Measurements from ENCODE around the gene OR1K1. TPM values are rescaled to one million over a fixed set of nuclear protein-coding genes. Genes with fewer than 3 reads are reported as not detected.

Gene OR1K1
- total and polyA plus RNA-seq, 9 of the 15 experiments (the other 6 are each of a cell fraction or from before 2014, with no cell fraction given) = not detected

DNA sequence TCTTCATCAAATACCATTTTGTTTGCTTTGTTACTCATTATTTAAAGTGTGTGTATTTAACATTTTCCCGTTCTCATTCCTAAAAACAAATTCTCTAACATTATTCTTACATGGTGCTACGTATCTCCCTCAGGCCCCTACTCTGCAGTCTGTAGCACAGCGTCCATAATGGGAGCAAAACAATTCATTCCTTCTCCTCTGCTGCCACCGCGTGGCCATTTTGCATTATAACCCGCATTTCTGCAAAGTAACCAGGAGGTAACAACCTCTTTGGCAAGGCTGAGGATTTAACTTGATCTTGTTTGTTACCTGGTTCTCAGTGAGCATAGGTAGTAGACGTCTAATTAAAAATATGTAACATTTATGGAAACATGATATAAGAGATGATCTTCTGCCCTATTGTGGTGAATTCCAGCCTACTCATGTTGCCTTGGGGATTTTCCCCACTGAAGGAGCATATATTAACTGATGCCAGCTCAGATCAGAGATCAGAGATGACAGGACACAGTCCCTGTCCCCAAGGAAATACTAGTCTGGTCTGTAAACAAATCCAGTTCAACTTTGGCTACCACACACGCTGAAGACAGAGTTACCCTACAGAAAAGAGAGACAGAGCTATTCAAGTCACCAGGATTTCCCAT is 10.5 kb downstream of the OR1K1 start (continued):
- TF ChIP-seq NFATC3 (IDR thresholded peaks at IDR 0.05) (no peak), ZFP30 (CRISPR knock-in tag; IDR thresholded peaks at IDR 0.05; ENCODE audit: borderline replicate concordance) (no peak), CSDE1 (IDR thresholded peaks at IDR 0.05) (no peak), CC2D1A (IDR thresholded peaks at IDR 0.05) (peak; percentile 76; the same call in 1 of the 2 replicates), TSC22D4 (tag; IDR thresholded peaks at IDR 0.05) (no peak), FOS (IDR thresholded peaks at IDR 0.05; ENCODE audit: extremely low read depth, insufficient read length) (no peak), SMC3 (conservative IDR thresholded peaks at IDR 0.05; ENCODE audit: insufficient read depth, low read depth, low read length) (peak; percentile 86), ZNF699 (CRISPR knock-in tag; IDR thresholded peaks at IDR 0.05; ENCODE audit: insufficient replicate concordance) (no peak), HIVEP1 (CRISPR knock-in tag; IDR thresholded peaks at IDR 0.05) (no peak), MTA2 (IDR thresholded peaks at IDR 0.05; ENCODE audit: low read depth) (no peak), HDAC8 (tag; IDR thresholded peaks at IDR 0.05) (no peak), SOX6 (IDR thresholded peaks at IDR 0.05) (no peak), ZNF23 (CRISPR knock-in tag; IDR thresholded peaks at IDR 0.05) (no peak), OTX1 (CRISPR knock-in tag; IDR thresholded peaks at IDR 0.05) (no peak)
- TF ChIP-seq, protein P1, sequence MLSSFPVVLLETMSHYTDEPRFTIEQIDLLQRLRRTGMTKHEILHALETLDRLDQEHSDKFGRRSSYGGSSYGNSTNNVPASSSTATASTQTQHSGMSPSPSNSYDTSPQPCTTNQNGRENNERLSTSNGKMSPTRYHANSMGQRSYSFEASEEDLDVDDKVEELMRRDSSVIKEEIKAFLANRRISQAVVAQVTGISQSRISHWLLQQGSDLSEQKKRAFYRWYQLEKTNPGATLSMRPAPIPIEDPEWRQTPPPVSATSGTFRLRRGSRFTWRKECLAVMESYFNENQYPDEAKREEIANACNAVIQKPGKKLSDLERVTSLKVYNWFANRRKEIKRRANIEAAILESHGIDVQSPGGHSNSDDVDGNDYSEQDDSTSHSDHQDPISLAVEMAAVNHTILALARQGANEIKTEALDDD (IDR thresholded peaks at IDR 0.05) = peak; percentile 93
- TF ChIP-seq, protein P2, sequence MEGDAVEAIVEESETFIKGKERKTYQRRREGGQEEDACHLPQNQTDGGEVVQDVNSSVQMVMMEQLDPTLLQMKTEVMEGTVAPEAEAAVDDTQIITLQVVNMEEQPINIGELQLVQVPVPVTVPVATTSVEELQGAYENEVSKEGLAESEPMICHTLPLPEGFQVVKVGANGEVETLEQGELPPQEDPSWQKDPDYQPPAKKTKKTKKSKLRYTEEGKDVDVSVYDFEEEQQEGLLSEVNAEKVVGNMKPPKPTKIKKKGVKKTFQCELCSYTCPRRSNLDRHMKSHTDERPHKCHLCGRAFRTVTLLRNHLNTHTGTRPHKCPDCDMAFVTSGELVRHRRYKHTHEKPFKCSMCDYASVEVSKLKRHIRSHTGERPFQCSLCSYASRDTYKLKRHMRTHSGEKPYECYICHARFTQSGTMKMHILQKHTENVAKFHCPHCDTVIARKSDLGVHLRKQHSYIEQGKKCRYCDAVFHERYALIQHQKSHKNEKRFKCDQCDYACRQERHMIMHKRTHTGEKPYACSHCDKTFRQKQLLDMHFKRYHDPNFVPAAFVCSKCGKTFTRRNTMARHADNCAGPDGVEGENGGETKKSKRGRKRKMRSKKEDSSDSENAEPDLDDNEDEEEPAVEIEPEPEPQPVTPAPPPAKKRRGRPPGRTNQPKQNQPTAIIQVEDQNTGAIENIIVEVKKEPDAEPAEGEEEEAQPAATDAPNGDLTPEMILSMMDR (IDR thresholded peaks at IDR 0.05 in 2 of 3, conservative IDR thresholded peaks at IDR 0.05 in 1 of 3; ENCODE audit: insufficient read depth in 2 of 3, low read depth in 1 of 3, low read length in 3 of 3) = peak; percentile 81 to 92 (median 83)
- TF ChIP-seq, protein P3, sequence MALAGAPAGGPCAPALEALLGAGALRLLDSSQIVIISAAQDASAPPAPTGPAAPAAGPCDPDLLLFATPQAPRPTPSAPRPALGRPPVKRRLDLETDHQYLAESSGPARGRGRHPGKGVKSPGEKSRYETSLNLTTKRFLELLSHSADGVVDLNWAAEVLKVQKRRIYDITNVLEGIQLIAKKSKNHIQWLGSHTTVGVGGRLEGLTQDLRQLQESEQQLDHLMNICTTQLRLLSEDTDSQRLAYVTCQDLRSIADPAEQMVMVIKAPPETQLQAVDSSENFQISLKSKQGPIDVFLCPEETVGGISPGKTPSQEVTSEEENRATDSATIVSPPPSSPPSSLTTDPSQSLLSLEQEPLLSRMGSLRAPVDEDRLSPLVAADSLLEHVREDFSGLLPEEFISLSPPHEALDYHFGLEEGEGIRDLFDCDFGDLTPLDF (CRISPR knock-in tag; IDR thresholded peaks at IDR 0.05) = no peak
- TF ChIP-seq, protein P4, sequence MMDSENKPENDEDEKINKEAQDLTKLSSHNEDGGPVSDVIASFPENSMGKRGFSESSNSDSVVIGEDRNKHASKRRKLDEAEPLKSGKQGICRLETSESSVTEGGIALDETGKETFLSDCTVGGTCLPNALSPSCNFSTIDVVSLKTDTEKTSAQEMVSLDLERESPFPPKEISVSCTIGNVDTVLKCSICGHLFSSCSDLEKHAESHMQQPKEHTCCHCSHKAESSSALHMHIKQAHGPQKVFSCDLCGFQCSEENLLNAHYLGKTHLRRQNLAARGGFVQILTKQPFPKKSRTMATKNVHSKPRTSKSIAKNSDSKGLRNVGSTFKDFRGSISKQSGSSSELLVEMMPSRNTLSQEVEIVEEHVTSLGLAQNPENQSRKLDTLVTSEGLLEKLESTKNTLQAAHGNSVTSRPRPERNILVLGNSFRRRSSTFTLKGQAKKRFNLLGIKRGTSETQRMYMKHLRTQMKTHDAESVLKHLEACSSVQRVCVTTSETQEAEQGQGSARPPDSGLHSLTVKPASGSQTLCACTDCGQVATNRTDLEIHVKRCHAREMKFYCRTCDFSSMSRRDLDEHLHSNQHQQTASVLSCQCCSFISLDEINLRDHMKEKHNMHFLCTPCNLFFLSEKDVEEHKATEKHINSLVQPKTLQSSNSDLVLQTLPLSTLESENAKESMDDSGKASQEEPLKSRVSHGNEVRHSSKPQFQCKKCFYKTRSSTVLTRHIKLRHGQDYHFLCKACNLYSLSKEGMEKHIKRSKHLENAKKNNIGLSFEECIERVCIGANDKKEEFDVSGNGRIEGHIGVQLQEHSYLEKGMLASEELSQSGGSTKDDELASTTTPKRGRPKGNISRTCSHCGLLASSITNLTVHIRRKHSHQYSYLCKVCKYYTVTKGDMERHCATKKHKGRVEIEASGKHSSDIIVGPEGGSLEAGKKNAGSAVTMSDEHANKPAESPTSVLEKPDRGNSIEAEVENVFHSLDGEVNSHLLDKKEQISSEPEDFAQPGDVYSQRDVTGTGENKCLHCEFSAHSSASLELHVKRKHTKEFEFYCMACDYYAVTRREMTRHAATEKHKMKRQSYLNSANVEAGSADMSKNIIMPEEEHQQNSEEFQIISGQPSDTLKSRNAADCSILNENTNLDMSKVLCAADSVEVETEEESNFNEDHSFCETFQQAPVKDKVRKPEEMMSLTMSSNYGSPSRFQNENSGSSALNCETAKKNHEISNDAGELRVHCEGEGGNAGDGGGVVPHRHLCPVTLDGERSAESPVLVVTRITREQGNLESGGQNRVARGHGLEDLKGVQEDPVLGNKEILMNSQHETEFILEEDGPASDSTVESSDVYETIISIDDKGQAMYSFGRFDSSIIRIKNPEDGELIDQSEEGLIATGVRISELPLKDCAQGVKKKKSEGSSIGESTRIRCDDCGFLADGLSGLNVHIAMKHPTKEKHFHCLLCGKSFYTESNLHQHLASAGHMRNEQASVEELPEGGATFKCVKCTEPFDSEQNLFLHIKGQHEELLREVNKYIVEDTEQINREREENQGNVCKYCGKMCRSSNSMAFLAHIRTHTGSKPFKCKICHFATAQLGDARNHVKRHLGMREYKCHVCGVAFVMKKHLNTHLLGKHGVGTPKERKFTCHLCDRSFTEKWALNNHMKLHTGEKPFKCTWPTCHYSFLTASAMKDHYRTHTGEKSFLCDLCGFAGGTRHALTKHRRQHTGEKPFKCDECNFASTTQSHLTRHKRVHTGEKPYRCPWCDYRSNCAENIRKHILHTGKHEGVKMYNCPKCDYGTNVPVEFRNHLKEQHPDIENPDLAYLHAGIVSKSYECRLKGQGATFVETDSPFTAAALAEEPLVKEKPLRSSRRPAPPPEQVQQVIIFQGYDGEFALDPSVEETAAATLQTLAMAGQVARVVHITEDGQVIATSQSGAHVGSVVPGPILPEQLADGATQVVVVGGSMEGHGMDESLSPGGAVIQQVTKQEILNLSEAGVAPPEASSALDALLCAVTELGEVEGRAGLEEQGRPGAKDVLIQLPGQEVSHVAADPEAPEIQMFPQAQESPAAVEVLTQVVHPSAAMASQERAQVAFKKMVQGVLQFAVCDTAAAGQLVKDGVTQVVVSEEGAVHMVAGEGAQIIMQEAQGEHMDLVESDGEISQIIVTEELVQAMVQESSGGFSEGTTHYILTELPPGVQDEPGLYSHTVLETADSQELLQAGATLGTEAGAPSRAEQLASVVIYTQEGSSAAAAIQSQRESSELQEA (IDR thresholded peaks at IDR 0.05; ENCODE audit: low read depth) = no peak
